WTC11 (cell line): ENCODE measurements around the gene CPN1. TPM values are rescaled to one million over a fixed set of nuclear protein-coding genes. Genes with fewer than 3 reads are reported as not detected.

ENCODE experiments used
- ATAC-seq: fragments of 200-7000 bp; cut with Tn5 transposase; 2 replicates; pipeline ENCODE4 v1.10.0; 2021; ENCODE audit warnings: mild to moderate bottlenecking, moderate library complexity
- CTCF ChIA-PET: fragments of 300-600 bp; sonication (Branson Sonifier 250); formaldehyde crosslinking; loops from one replicate; lab custom pipeline; 2021; ENCODE audit warnings: antibody characterized with exemption; lab: Charles Lee
- POLR2A ChIA-PET: fragments of 350-600 bp; sonication (Branson Sonifier 250); formaldehyde crosslinking; loops from one replicate; lab custom pipeline; 2021; ENCODE audit warnings: antibody characterized with exemption; lab: Charles Lee
- DNase-seq: peaks from one replicate; pipeline ENCODE4 v3.0.0; 2021; ENCODE audit warnings: low spot score
- H3K27ac Mint-ChIP-seq: 2 replicates; pipeline ENCODE4 v1.8.0; 2021; ENCODE audit warnings: mixed read lengths
- H3K27me3 Mint-ChIP-seq: 2 replicates; pipeline ENCODE4 v1.8.0; 2021; ENCODE audit warnings: low read depth, mild to moderate bottlenecking, moderate library complexity, mixed read lengths
- H3K36me3 Mint-ChIP-seq: 2 replicates; pipeline ENCODE4 v1.8.0; 2021; ENCODE audit warnings: mixed read lengths
- H3K4me1 Mint-ChIP-seq: 2 replicates; pipeline ENCODE4 v1.8.0; 2022; ENCODE audit warnings: mixed read lengths
- H3K4me3 Mint-ChIP-seq: 2 replicates; pipeline ENCODE4 v1.8.0; 2021; ENCODE audit warnings: mild to moderate bottlenecking, moderate library complexity, mixed read lengths
- H3K9me3 Mint-ChIP-seq: 2 replicates; pipeline ENCODE4 v1.8.0; 2021; ENCODE audit warnings: mixed read lengths
- ATF2 ChIP-seq: sonication (generic); formaldehyde crosslinking; IDR thresholded peaks from 2 replicates; pipeline ENCODE4 v1.8.1; 2022; ENCODE audit warnings: low read depth, missing genetic modification reagents, borderline replicate concordance
- CBFB ChIP-seq: sonication (generic); formaldehyde crosslinking; IDR thresholded peaks from 2 replicates; pipeline ENCODE4 v1.8.1; 2022; ENCODE audit warnings: mild to moderate bottlenecking, low read depth, missing genetic modification reagents
- CREM ChIP-seq: sonication (generic); formaldehyde crosslinking; IDR thresholded peaks from 2 replicates; pipeline ENCODE4 v1.8.1; 2022; ENCODE audit warnings: mild to moderate bottlenecking, missing genetic modification reagents, moderate library complexity
- CTCF ChIP-seq: fragments of 200-600 bp; IDR thresholded peaks from 2 replicates; pipeline ENCODE4 v1.8.0; 2022; ENCODE audit warnings: antibody characterized with exemption
- E2F5 ChIP-seq: sonication (generic); formaldehyde crosslinking; IDR thresholded peaks from 2 replicates; pipeline ENCODE4 v1.8.1; 2022; ENCODE audit warnings: mild to moderate bottlenecking, moderate library complexity, missing genetic modification reagents
- ESRRA ChIP-seq: sonication (generic); formaldehyde crosslinking; IDR thresholded peaks from 2 replicates; pipeline ENCODE4 v1.8.1; 2022; ENCODE audit warnings: mild to moderate bottlenecking, missing genetic modification reagents, borderline replicate concordance
- FOXK1 ChIP-seq: sonication (generic); formaldehyde crosslinking; IDR thresholded peaks from 2 replicates; pipeline ENCODE4 v1.8.0; 2022; ENCODE audit warnings: mild to moderate bottlenecking, moderate library complexity, missing genetic modification reagents
- FOXP4 ChIP-seq: sonication (generic); formaldehyde crosslinking; IDR thresholded peaks from 2 replicates; pipeline ENCODE4 v1.8.0; 2022; ENCODE audit warnings: mild to moderate bottlenecking, missing genetic modification reagents
- JAZF1 ChIP-seq: fragments of 250-450 bp; sonication (Bioruptor Pico); IDR thresholded peaks from 2 replicates; pipeline ENCODE4 v1.9.0; 2021; ENCODE audit warnings: moderate library complexity, mild to moderate bottlenecking, inconsistent platforms
- SP1 ChIP-seq: sonication (generic); formaldehyde crosslinking; conservative IDR thresholded peaks from 2 replicates; pipeline ENCODE4 v1.8.1; 2022; ENCODE audit warnings: missing genetic modification reagents
- STAT6 ChIP-seq: sonication (generic); formaldehyde crosslinking; conservative IDR thresholded peaks from 2 replicates; pipeline ENCODE4 v1.8.1; 2023; ENCODE audit warnings: mild to moderate bottlenecking, low read depth, missing genetic modification reagents, moderate library complexity
- TP53 ChIP-seq: sonication (generic); formaldehyde crosslinking; IDR thresholded peaks from 2 replicates; pipeline ENCODE4 v1.8.1; 2023; ENCODE audit warnings: mild to moderate bottlenecking, missing genetic modification reagents
- USF2 ChIP-seq: sonication (generic); formaldehyde crosslinking; IDR thresholded peaks from 2 replicates; pipeline ENCODE4 v1.8.1; 2023; ENCODE audit warnings: mild to moderate bottlenecking, missing genetic modification reagents, moderate library complexity
- ZBTB21 ChIP-seq: sonication (generic); formaldehyde crosslinking; IDR thresholded peaks from 2 replicates; pipeline ENCODE4 v1.8.1; 2023; ENCODE audit warnings: mild to moderate bottlenecking, missing genetic modification reagents, borderline replicate concordance
- ZNF423 ChIP-seq: fragments of 250-450 bp; sonication (Bioruptor Pico); IDR thresholded peaks from 2 replicates; pipeline ENCODE4 v2.1.2; 2022; ENCODE audit warnings: mild to moderate bottlenecking, moderate library complexity
- ZNF671 ChIP-seq: fragments of 250-450 bp; sonication (Bioruptor Pico); IDR thresholded peaks from 2 replicates; pipeline ENCODE4 v1.8.0; 2021; ENCODE audit warnings: mild to moderate bottlenecking
- total RNA-seq: library from RNA; stranded (reverse); gene quantifications from 3 replicates; pipeline ENCODE4 v1.2.3, GENCODE V29; 2021

Gene CPN1
- total RNA-seq, 1 experiment from 2014 or later, result 0.42 TPM

- Mint-ChIP-seq H3K27me3 (peaks cover 21% of the 10 kb centered on the region), H3K4me1 (peaks cover 40% of the 10 kb centered on the region), H3K9me3 (no peaks in the 10 kb centered on the region), H3K4me3 (peak within 1 kb of the TSS; percentile 82), H3K36me3 (no peaks in the 10 kb centered on the region), H3K27ac (no peak within 1 kb of the TSS)
- peak; percentile 84 for DNase-seq
- CTCF ChIA-PET, result interaction anchor here (0.6 to 3.7 kb wide), 26 partner anchors 8 to 230 kb away, joined by 3 to 54 read pairs (median 5); no protein-coding TSS in a partner anchor
- TF ChIP-seq USF2 (CRISPR knock-in tag) (0 out of 2 replicates have a peak, but pooled peaks have one; percentile 28), E2F5 (CRISPR knock-in tag) (peak; percentile 73; the same call in 1 of the 2 replicates), FOXK1 (CRISPR knock-in tag) (0 out of 2 replicates have a peak, but pooled peaks have one; percentile 28), CBFB (CRISPR knock-in tag) (peak; percentile 87), CTCF (peak; percentile 64), ATF2 (CRISPR knock-in tag) (no peak), STAT6 (CRISPR knock-in tag) (peak; percentile 76; the same call in 1 of the 2 replicates), ZNF671 (CRISPR knock-in tag) (peak; percentile 48; the same call in 1 of the 2 replicates), ZNF423 (CRISPR knock-in tag) (no peak), JAZF1 (CRISPR knock-in tag) (no peak), ESRRA (CRISPR knock-in tag) (no peak), FOXP4 (CRISPR knock-in tag) (0 out of 2 replicates have a peak, but pooled peaks have one; percentile 21), ZBTB21 (CRISPR knock-in tag) (peak; percentile 51; the same call in 1 of the 2 replicates), SP1 (CRISPR knock-in tag) (peak; percentile 82), TP53 (CRISPR knock-in tag) (no peak), CREM (CRISPR knock-in tag) (0 out of 2 replicates have a peak, but pooled peaks have one; percentile 9)
- peak; percentile 96 for ATAC-seq
- POLR2A ChIA-PET, result interaction anchor here (0.9 to 1.5 kb wide), 2 partner anchors 92 to 96 kb away, joined by 3 to 8 read pairs; no protein-coding TSS in a partner anchor
These were observed 71.6 kb downstream of the CPN1 start, which contains the start of gene DNMBP for GRCh38 chr10:100009793-100010676. Gene DNMBP, minus strand, starts transcription at chr10:100009947. Its CDS starts 37,823 bp downstream, at chr10:99972124.
